HCT116 (cell line): ENCODE results near the gene RCC1.

Experiments used
- CTCF ChIP-seq, 3 experiments: fragments of 200-600 bp in 1 of 3; sonication (generic) in 1 of 3; IDR thresholded peaks in 2 of 3; conservative IDR thresholded peaks in 1 of 3; 2 replicates each; pipeline ENCODE4 v1.5.1; 2012 to 2017; ENCODE audit warnings: low read depth in 2 of 3, low read length in 2 of 3, antibody characterized with exemption in 1 of 3, borderline replicate concordance in 1 of 3, control low read depth in 1 of 3, mild to moderate bottlenecking in 1 of 3, mixed read lengths in 1 of 3, mixed run types in 1 of 3, moderate library complexity in 1 of 3; ENCODE audit not compliant: insufficient read depth in 1 of 3
- EZH2phosphoT487 ChIP-seq: fragments of 200-600 bp; IDR thresholded peaks from 2 replicates; pipeline ENCODE4 v1.6.1; 2018; ENCODE audit warnings: antibody characterized with exemption, borderline replicate concordance
- YY1 ChIP-seq: IDR thresholded peaks from 2 replicates; pipeline ENCODE4 v1.6.1; 2011; ENCODE audit warnings: low read length, low read depth, moderate library complexity, mild to moderate bottlenecking; ENCODE audit not compliant: insufficient replicate concordance; ENCODE audit errors: extremely low read depth

GRCh38 chr1:28565040-28565439 is 59.2 kb downstream of the RCC1 start:
- no peak for TF ChIP-seq CTCF (IDR thresholded peaks at IDR 0.05 in 2 of 3, conservative IDR thresholded peaks at IDR 0.05 in 1 of 3; ENCODE audit: borderline replicate concordance in 1 of 3, insufficient read depth in 1 of 3, low read depth in 2 of 3, low read length in 2 of 3)
- TF ChIP-seq YY1 = no peak
- no peak for TF ChIP-seq EZH2phosphoT487
